ENCODE data around the gene SCG3.

Gene SCG3

GRCh38 chr15:51680321-51680720, 982 bp upstream of the SCG3 start:
- Histone ChIP-seq H3K9me3 (ENCODE audit: control insufficient read depth in 2 of 2, low read length in 2 of 2) (no peaks in the 10 kb centered on the region), H3K4me3 (ENCODE audit: low read length in 2 of 2) (no peak overlapping the region), H3K27me3 (ENCODE audit: control insufficient read depth in 1 of 2, insufficient read depth in 2 of 2, low read length in 2 of 2) (peaks cover 5 to 10% of the 10 kb centered on the region in 2 donors), H3K36me3 (ENCODE audit: control insufficient read depth in 2 of 2, insufficient read depth in 2 of 2, low read length in 2 of 2) (no peaks in the 10 kb centered on the region), H3K4me1 (ENCODE audit: control insufficient read depth, insufficient read depth, low read length) (no peaks in the 10 kb centered on the region), H3K9ac (ENCODE audit: low read length in 2 of 2) (no peak overlapping the region), H3K27ac (ENCODE audit: low read length) (no peak overlapping the region)

GRCh38 chr15:51687565-51687964, 6.3 kb downstream of the SCG3 start:
- H3K4me1 ChIP-seq (ENCODE audit: control insufficient read depth, insufficient read depth, low read length) = no peaks in the 10 kb centered on the region
- peaks cover 0 to 2% of the 10 kb centered on the region in 2 donors for H3K27me3 ChIP-seq (ENCODE audit: control insufficient read depth in 1 of 2, insufficient read depth in 2 of 2, low read length in 2 of 2)
- H3K27ac ChIP-seq (ENCODE audit: low read length) = no peak overlapping the region
- no peaks in the 10 kb centered on the region for H3K36me3 ChIP-seq (ENCODE audit: control insufficient read depth in 2 of 2, insufficient read depth in 2 of 2, low read length in 2 of 2)
- H3K9ac ChIP-seq (ENCODE audit: low read length in 2 of 2) = no peak overlapping the region
- no peaks in the 10 kb centered on the region for H3K9me3 ChIP-seq (ENCODE audit: control insufficient read depth in 2 of 2, low read length in 2 of 2)
- no peak overlapping the region for H3K4me3 ChIP-seq (ENCODE audit: low read length in 2 of 2)

- peaks cover 0 to 6% of the 10 kb centered on the region in 2 donors for H3K27me3 ChIP-seq (ENCODE audit: control insufficient read depth in 1 of 2, insufficient read depth in 2 of 2, low read length in 2 of 2)
- H3K4me3 ChIP-seq (ENCODE audit: low read length in 2 of 2) = no peak overlapping the region
- no peak overlapping the region for H3K27ac ChIP-seq (ENCODE audit: low read length)
- H3K4me1 ChIP-seq (ENCODE audit: control insufficient read depth, insufficient read depth, low read length) = no peaks in the 10 kb centered on the region
- no peaks in the 10 kb centered on the region for H3K36me3 ChIP-seq (ENCODE audit: control insufficient read depth in 2 of 2, insufficient read depth in 2 of 2, low read length in 2 of 2)
- H3K9ac ChIP-seq (ENCODE audit: low read length in 2 of 2) = no peak overlapping the region
- no peaks in the 10 kb centered on the region for H3K9me3 ChIP-seq (ENCODE audit: control insufficient read depth in 2 of 2, low read length in 2 of 2)
Observed at GRCh38 chr15:51688863-51689262, 7.6 kb downstream of the SCG3 start.

- no peak overlapping the region for H3K27ac ChIP-seq (ENCODE audit: low read length)
- H3K9ac ChIP-seq (ENCODE audit: low read length in 2 of 2) = no peak overlapping the region
- H3K4me3 ChIP-seq (ENCODE audit: low read length in 2 of 2) = no peak overlapping the region
- no peaks in the 10 kb centered on the region for H3K4me1 ChIP-seq (ENCODE audit: control insufficient read depth, insufficient read depth, low read length)
- H3K36me3 ChIP-seq (ENCODE audit: control insufficient read depth in 2 of 2, insufficient read depth in 2 of 2, low read length in 2 of 2) = no peaks in the 10 kb centered on the region
- H3K27me3 ChIP-seq (ENCODE audit: control insufficient read depth in 1 of 2, insufficient read depth in 2 of 2, low read length in 2 of 2) = peaks cover 0 to 6% of the 10 kb centered on the region in 2 donors
- H3K9me3 ChIP-seq (ENCODE audit: control insufficient read depth in 2 of 2, low read length in 2 of 2) = no peaks in the 10 kb centered on the region
Observed at GRCh38 chr15:51692154-51692553, 10.9 kb downstream of the SCG3 start.

- no peak overlapping the region for H3K9ac ChIP-seq (ENCODE audit: low read length in 2 of 2)
- no peaks in the 10 kb centered on the region for H3K36me3 ChIP-seq (ENCODE audit: control insufficient read depth in 2 of 2, insufficient read depth in 2 of 2, low read length in 2 of 2)
- no peaks in the 10 kb centered on the region for H3K4me1 ChIP-seq (ENCODE audit: control insufficient read depth, insufficient read depth, low read length)
- peaks cover 0 to 4% of the 10 kb centered on the region in 2 donors for H3K27me3 ChIP-seq (ENCODE audit: control insufficient read depth in 1 of 2, insufficient read depth in 2 of 2, low read length in 2 of 2)
- no peak overlapping the region for H3K27ac ChIP-seq (ENCODE audit: low read length)
- H3K9me3 ChIP-seq (ENCODE audit: control insufficient read depth in 2 of 2, low read length in 2 of 2) = no peaks in the 10 kb centered on the region
- no peak overlapping the region for H3K4me3 ChIP-seq (ENCODE audit: low read length in 2 of 2)
Observed at GRCh38 chr15:51696566-51696965, 15.3 kb downstream of the SCG3 start.

- H3K4me1 ChIP-seq (ENCODE audit: control insufficient read depth, insufficient read depth, low read length) = no peaks in the 10 kb centered on the region
- H3K4me3 ChIP-seq (ENCODE audit: low read length in 2 of 2) = no peak overlapping the region
- H3K9ac ChIP-seq (ENCODE audit: low read length in 2 of 2) = no peak overlapping the region
- H3K27ac ChIP-seq (ENCODE audit: low read length) = no peak overlapping the region
- no peaks in the 10 kb centered on the region for H3K9me3 ChIP-seq (ENCODE audit: control insufficient read depth in 2 of 2, low read length in 2 of 2)
- H3K36me3 ChIP-seq (ENCODE audit: control insufficient read depth in 2 of 2, insufficient read depth in 2 of 2, low read length in 2 of 2) = no peaks in the 10 kb centered on the region
- peaks cover 0 to 4% of the 10 kb centered on the region in 2 donors for H3K27me3 ChIP-seq (ENCODE audit: control insufficient read depth in 1 of 2, insufficient read depth in 2 of 2, low read length in 2 of 2)
Observed at GRCh38 chr15:51697163-51697562, 15.9 kb downstream of the SCG3 start.

- no peak overlapping the region for H3K27ac ChIP-seq (ENCODE audit: low read length)
- no peaks in the 10 kb centered on the region for H3K36me3 ChIP-seq (ENCODE audit: control insufficient read depth in 2 of 2, insufficient read depth in 2 of 2, low read length in 2 of 2)
- no peak overlapping the region for H3K9ac ChIP-seq (ENCODE audit: low read length in 2 of 2)
- no peaks in the 10 kb centered on the region for H3K9me3 ChIP-seq (ENCODE audit: control insufficient read depth in 2 of 2, low read length in 2 of 2)
- no peak overlapping the region for H3K4me3 ChIP-seq (ENCODE audit: low read length in 2 of 2)
- H3K27me3 ChIP-seq (ENCODE audit: control insufficient read depth in 1 of 2, insufficient read depth in 2 of 2, low read length in 2 of 2) = no peaks in the 10 kb centered on the region
- no peaks in the 10 kb centered on the region for H3K4me1 ChIP-seq (ENCODE audit: control insufficient read depth, insufficient read depth, low read length)
Observed at GRCh38 chr15:51699373-51699772, 18.1 kb downstream of the SCG3 start.

GRCh38 chr15:51702710-51703109, 21.4 kb downstream of the SCG3 start:
- no peaks in the 10 kb centered on the region for H3K4me1 ChIP-seq (ENCODE audit: control insufficient read depth, insufficient read depth, low read length)
- H3K9me3 ChIP-seq (ENCODE audit: control insufficient read depth in 2 of 2, low read length in 2 of 2) = no peaks in the 10 kb centered on the region
- H3K27me3 ChIP-seq (ENCODE audit: control insufficient read depth in 1 of 2, insufficient read depth in 2 of 2, low read length in 2 of 2) = no peaks in the 10 kb centered on the region
- no peaks in the 10 kb centered on the region for H3K36me3 ChIP-seq (ENCODE audit: control insufficient read depth in 2 of 2, insufficient read depth in 2 of 2, low read length in 2 of 2)
- H3K4me3 ChIP-seq (ENCODE audit: low read length in 2 of 2) = no peak overlapping the region
- no peak overlapping the region for H3K9ac ChIP-seq (ENCODE audit: low read length in 2 of 2)
- no peak overlapping the region for H3K27ac ChIP-seq (ENCODE audit: low read length)

- no peak overlapping the region for H3K4me3 ChIP-seq (ENCODE audit: low read length in 2 of 2)
- H3K9ac ChIP-seq (ENCODE audit: low read length in 2 of 2) = no peak overlapping the region
- no peaks in the 10 kb centered on the region for H3K27me3 ChIP-seq (ENCODE audit: control insufficient read depth in 1 of 2, insufficient read depth in 2 of 2, low read length in 2 of 2)
- H3K27ac ChIP-seq (ENCODE audit: low read length) = no peak overlapping the region
- no peaks in the 10 kb centered on the region for H3K36me3 ChIP-seq (ENCODE audit: control insufficient read depth in 2 of 2, insufficient read depth in 2 of 2, low read length in 2 of 2)
- H3K4me1 ChIP-seq (ENCODE audit: control insufficient read depth, insufficient read depth, low read length) = no peaks in the 10 kb centered on the region
- no peaks in the 10 kb centered on the region for H3K9me3 ChIP-seq (ENCODE audit: control insufficient read depth in 2 of 2, low read length in 2 of 2)
Observed at GRCh38 chr15:51706291-51706690, 25.0 kb downstream of the SCG3 start.

GRCh38 chr15:51706926-51707608, 25.8 kb downstream of the SCG3 start:
- no peak overlapping the region for H3K27ac ChIP-seq (ENCODE audit: low read length)
- H3K9me3 ChIP-seq (ENCODE audit: control insufficient read depth in 2 of 2, low read length in 2 of 2) = no peaks in the 10 kb centered on the region
- H3K4me1 ChIP-seq (ENCODE audit: control insufficient read depth, insufficient read depth, low read length) = no peaks in the 10 kb centered on the region
- no peak overlapping the region for H3K4me3 ChIP-seq (ENCODE audit: low read length in 2 of 2)
- H3K36me3 ChIP-seq (ENCODE audit: control insufficient read depth in 2 of 2, insufficient read depth in 2 of 2, low read length in 2 of 2) = no peaks in the 10 kb centered on the region
- H3K27me3 ChIP-seq (ENCODE audit: control insufficient read depth in 1 of 2, insufficient read depth in 2 of 2, low read length in 2 of 2) = no peaks in the 10 kb centered on the region
- H3K9ac ChIP-seq (ENCODE audit: low read length in 2 of 2) = no peak overlapping the region

- Histone ChIP-seq H3K4me1 (ENCODE audit: control insufficient read depth, insufficient read depth, low read length) (no peaks in the 10 kb centered on the region), H3K4me3 (ENCODE audit: low read length in 2 of 2) (no peak overlapping the region), H3K27me3 (ENCODE audit: control insufficient read depth in 1 of 2, insufficient read depth in 2 of 2, low read length in 2 of 2) (no peaks in the 10 kb centered on the region), H3K9ac (ENCODE audit: low read length in 2 of 2) (no peak overlapping the region), H3K36me3 (ENCODE audit: control insufficient read depth in 2 of 2, insufficient read depth in 2 of 2, low read length in 2 of 2) (no peaks in the 10 kb centered on the region), H3K9me3 (ENCODE audit: control insufficient read depth in 2 of 2, low read length in 2 of 2) (no peaks in the 10 kb centered on the region), H3K27ac (ENCODE audit: low read length) (no peak overlapping the region)
Observed at GRCh38 chr15:51708013-51708412, 26.7 kb downstream of the SCG3 start.

All from stomach smooth muscle (tissue), 2 donors.